ENCODE measurements around the gene C4A. TPM values are rescaled to one million over a fixed set of nuclear protein-coding genes. Genes with fewer than 3 reads are reported as not detected.
"Not testable (repeated sequence)": the region's sequence is repeated elsewhere in the genome, so short reads cannot be mapped to it uniquely, and the experiment has no call there.

The C4A gene
- total and polyA plus RNA-seq, 2 of the 13 experiments (the other 11 are each of a cell fraction or from before 2014, with no cell fraction given) = 165 to 478 TPM

GRCh38 chr6:31978831-31979230, 3.0 kb upstream of the C4A start:
- Histone ChIP-seq H3K9me3 (ENCODE audit: low read length) (no peaks in the 10 kb centered on the region), H3K4me2 (ENCODE audit: low read depth, low read length) (no peak overlapping the region), H3K27me3 (ENCODE audit: control insufficient read depth in 1 of 2, insufficient read depth in 2 of 2, low read length in 2 of 2) (no peaks in the 10 kb centered on the region), H3K4me3 (replicated peaks in 1 of 3; ENCODE audit: insufficient read depth in 1 of 3, low read depth in 2 of 3, low read length in 3 of 3) (no peak overlapping the region), H2AFZ (ENCODE audit: low read length) (no peak overlapping the region), H3K9ac (ENCODE audit: insufficient read depth, low read depth, low read length) (no peak overlapping the region), H3K27ac (ENCODE audit: extremely low read length, insufficient read depth, low read length) (no peak overlapping the region), H3K4me1 (ENCODE audit: insufficient read depth, low read length) (peaks cover 10% of the 10 kb centered on the region), H3K79me2 (ENCODE audit: insufficient read depth, low read length) (peaks cover under 1% of the 10 kb centered on the region), H3K36me3 (replicated peaks in 1 of 2; ENCODE audit: control insufficient read depth in 1 of 2, insufficient read depth in 2 of 2, low read length in 2 of 2) (peaks cover 0 to 7% of the 10 kb centered on the region in 2 experiments; a peak in 2 of 5 replicates), H4K20me1 (ENCODE audit: insufficient read depth, low read length) (no peaks in the 10 kb centered on the region)
- in situ Hi-C loops (cut with HindIII; ENCODE audit: extremely low pct_ligation_motif_present, low pct_unique_long_range_greater_than_20kb) = no loop called here
- ATAC-seq (no peak), DNase-seq (ENCODE audit: low spot score) (no peak), FAIRE-seq (no peak)
- intact Hi-C loops (cut with micrococcal nuclease; ENCODE audit: unreplicated experiment) = no loop called here
- 88% methylated on average over 5 of the region's 5 CpGs for WGBS (ENCODE audit: low lambda C conversion rate)
- no TSS peak for BruUV-seq (replicated peaks)
- no peak for TF ChIP-seq FOXA3 (CRISPR knock-in tag; IDR thresholded peaks at IDR 0.05)
- no peak for TF ChIP-seq RNF2 (conservative IDR thresholded peaks at IDR 0.05; ENCODE audit: low read depth)
- no peak for TF ChIP-seq TAF15 (IDR thresholded peaks at IDR 0.05; ENCODE audit: low read depth, low read length, poor library complexity, severe bottlenecking)
- TF ChIP-seq ZBTB38 (CRISPR knock-in tag; IDR thresholded peaks at IDR 0.05) = no peak
- ChIA-PET CTCF (ENCODE audit: low intra/inter-chr PET ratio, low total read pairs) (no interaction called here), POLR2A (interaction anchor here (1.1 to 1.7 kb wide), 3 partner anchors 9 to 33 kb away, joined by 3 to 5 read pairs (median 4); partner anchors contain the start of gene CFB)

GRCh38 chr6:31979238-31979898, 2.5 kb upstream of the C4A start:
- WGBS (ENCODE audit: low lambda C conversion rate) = 87% methylated on average over 3 of the region's 3 CpGs
- no peak overlapping the region for H2AFZ ChIP-seq (ENCODE audit: low read length)
- no TSS peak for BruUV-seq (replicated peaks)
- no peak overlapping the region for H3K27ac ChIP-seq (ENCODE audit: extremely low read length, insufficient read depth, low read length)
- in situ Hi-C loops (cut with HindIII; ENCODE audit: extremely low pct_ligation_motif_present, low pct_unique_long_range_greater_than_20kb) (no loop called here), intact Hi-C loops (cut with micrococcal nuclease; ENCODE audit: unreplicated experiment) (no loop called here)
- peaks cover 7% of the 10 kb centered on the region; the same call in 1 of the 2 replicates for H3K4me1 ChIP-seq (ENCODE audit: insufficient read depth, low read length)
- no peaks in the 10 kb centered on the region for H3K27me3 ChIP-seq (ENCODE audit: control insufficient read depth in 1 of 2, insufficient read depth in 2 of 2, low read length in 2 of 2)
- ATAC-seq = no peak
- no peak overlapping the region for H3K9ac ChIP-seq (ENCODE audit: insufficient read depth, low read depth, low read length)
- no peaks in the 10 kb centered on the region for H3K79me2 ChIP-seq (ENCODE audit: insufficient read depth, low read length)
- no peak for FAIRE-seq
- H3K36me3 ChIP-seq (replicated peaks in 1 of 2; ENCODE audit: control insufficient read depth in 1 of 2, insufficient read depth in 2 of 2, low read length in 2 of 2) = peaks cover 0 to 7% of the 10 kb centered on the region in 2 experiments; a peak in 2 of 5 replicates
- H3K4me2 ChIP-seq (ENCODE audit: low read depth, low read length) = no peak overlapping the region
- H4K20me1 ChIP-seq (ENCODE audit: insufficient read depth, low read length) = no peaks in the 10 kb centered on the region
- no peak for DNase-seq (ENCODE audit: low spot score)
- H3K9me3 ChIP-seq (ENCODE audit: low read length) = no peaks in the 10 kb centered on the region
- TF ChIP-seq PCBP2 (optimal IDR thresholded peaks at IDR 0.05; ENCODE audit: low read depth, low read length, poor library complexity, severe bottlenecking) (peak; percentile 46), HNRNPK (IDR thresholded peaks at IDR 0.05; ENCODE audit: low read depth, low read length, poor library complexity, severe bottlenecking) (peak; percentile 76), TRIM24 (CRISPR knock-in tag; IDR thresholded peaks at IDR 0.05) (no peak), ZNF10 (CRISPR knock-in tag; IDR thresholded peaks at IDR 0.05; ENCODE audit: borderline replicate concordance, low read depth) (no peak)
- ChIA-PET POLR2A (interaction anchor here (0.8 to 1.7 kb wide), 5 partner anchors 10 to 77 kb away, joined by 3 to 5 read pairs (median 4); partner anchors contain the start of genes CFB, NELFE, SKIC2 and ZBTB12), CTCF (ENCODE audit: low intra/inter-chr PET ratio, low total read pairs) (no interaction called here)
- H3K4me3 ChIP-seq (replicated peaks in 1 of 3; ENCODE audit: insufficient read depth in 1 of 3, low read depth in 2 of 3, low read length in 3 of 3) = no peak overlapping the region

GRCh38 chr6:31980195-31980876, 1.5 kb upstream of the C4A start:
- H2AFZ ChIP-seq (ENCODE audit: low read length); H3K79me2 ChIP-seq (ENCODE audit: insufficient read depth, low read length); in situ Hi-C loops (cut with HindIII; ENCODE audit: extremely low pct_ligation_motif_present, low pct_unique_long_range_greater_than_20kb); H3K4me2 ChIP-seq (ENCODE audit: low read depth, low read length); H3K27me3 ChIP-seq (ENCODE audit: control insufficient read depth in 1 of 2, insufficient read depth in 2 of 2, low read length in 2 of 2); ATAC-seq; DNase-seq (ENCODE audit: low spot score); H3K4me1 ChIP-seq (ENCODE audit: insufficient read depth, low read length); FAIRE-seq; H3K9ac ChIP-seq (ENCODE audit: insufficient read depth, low read depth, low read length); CTCF ChIA-PET (ENCODE audit: low intra/inter-chr PET ratio, low total read pairs); H3K27ac ChIP-seq (ENCODE audit: extremely low read length, insufficient read depth, low read length); H4K20me1 ChIP-seq (ENCODE audit: insufficient read depth, low read length); H3K36me3 ChIP-seq (replicated peaks in 1 of 2; ENCODE audit: control insufficient read depth in 1 of 2, insufficient read depth in 2 of 2, low read length in 2 of 2); H3K4me3 ChIP-seq (replicated peaks in 1 of 3; ENCODE audit: insufficient read depth in 1 of 3, low read depth in 2 of 3, low read length in 3 of 3); intact Hi-C loops (cut with micrococcal nuclease; ENCODE audit: unreplicated experiment); BruUV-seq (replicated peaks); H3K9me3 ChIP-seq (ENCODE audit: low read length): not testable (repeated sequence)
- POLR2A ChIA-PET = interaction anchor here (0.8 to 1.3 kb wide), 3 partner anchors 9 to 78 kb away, joined by 3 to 5 read pairs (median 3); partner anchors contain the start of genes DXO, NELFE, SKIC2 and ZBTB12
- 95% methylated on average over 13 of the region's 13 CpGs for WGBS (ENCODE audit: low lambda C conversion rate)

All from HepG2 (cell line).